ENCODE results near the gene CD200.

CD200 gene

GRCh38 chr3:112314649-112315048 lies 18.3 kb upstream of the CD200 start:
- no peaks in the 10 kb centered on the region for H3K27me3 ChIP-seq (ENCODE audit: control insufficient read depth in 1 of 2, insufficient read depth in 1 of 2, low read length in 2 of 2)
- H3K9me3 ChIP-seq (ENCODE audit: control insufficient read depth, low read length) = no peaks in the 10 kb centered on the region
- no peaks in the 10 kb centered on the region for H3K36me3 ChIP-seq (ENCODE audit: control insufficient read depth in 1 of 2, insufficient read depth in 2 of 2, low read depth in 1 of 2, low read length in 2 of 2)
- H3K4me3 ChIP-seq (ENCODE audit: insufficient read depth in 1 of 2, low read depth in 1 of 2, low read length in 2 of 2) = no peak overlapping the region
- H4K91ac ChIP-seq (ENCODE audit: low read length) = no peak overlapping the region
- H3K18ac ChIP-seq (ENCODE audit: low read depth in 1 of 2, low read length in 2 of 2) = no peak overlapping the region
- H2BK12ac ChIP-seq (ENCODE audit: low read length in 2 of 2) = no peak overlapping the region
- H3K23ac ChIP-seq (ENCODE audit: low read length in 2 of 2) = no peak overlapping the region
- H2BK120ac ChIP-seq (ENCODE audit: low read depth, low read length) = no peak overlapping the region
- 85% methylated on average over 2 of the region's 2 CpGs for WGBS
- no peak overlapping the region for H3K4me2 ChIP-seq (ENCODE audit: low read length, poor library complexity, severe bottlenecking)
- H2AFZ ChIP-seq (ENCODE audit: low read depth, low read length) = no peak overlapping the region
- no peak overlapping the region for H3K9ac ChIP-seq (ENCODE audit: low read length)
- H2BK5ac ChIP-seq (ENCODE audit: low read depth, low read length, poor library complexity, severe bottlenecking) = no peak overlapping the region
- H2BK15ac ChIP-seq (ENCODE audit: low read depth, poor library complexity, severe bottlenecking) = no peak overlapping the region
- H3K4ac ChIP-seq (ENCODE audit: low read depth in 1 of 2, low read length in 2 of 2) = no peak overlapping the region
- no peak overlapping the region for H3K27ac ChIP-seq (ENCODE audit: low read length, poor library complexity, severe bottlenecking)
- no peak overlapping the region for H3K14ac ChIP-seq (ENCODE audit: low read length in 2 of 2)
- H3K4me1 ChIP-seq (ENCODE audit: control insufficient read depth, insufficient read depth, low read depth, low read length) = no peaks in the 10 kb centered on the region
- DNase-seq = no peak
- no peak overlapping the region for H2AK5ac ChIP-seq (ENCODE audit: low read length, severe bottlenecking)
- no peak overlapping the region for H4K8ac ChIP-seq (ENCODE audit: low read length)
- H3K79me1 ChIP-seq (replicated peaks; ENCODE audit: low read length, poor library complexity, severe bottlenecking) = no peaks in the 10 kb centered on the region

GRCh38 chr3:112315791-112316190 lies 17.2 kb upstream of the CD200 start:
- H3K4me2 ChIP-seq (ENCODE audit: low read length, poor library complexity, severe bottlenecking) = no peak overlapping the region
- H2BK120ac ChIP-seq (ENCODE audit: low read depth, low read length) = no peak overlapping the region
- H3K14ac ChIP-seq (ENCODE audit: low read length in 2 of 2) = no peak overlapping the region
- H3K23ac ChIP-seq (ENCODE audit: low read length in 2 of 2) = no peak overlapping the region
- H4K8ac ChIP-seq (ENCODE audit: low read length) = no peak overlapping the region
- no peaks in the 10 kb centered on the region for H3K79me1 ChIP-seq (replicated peaks; ENCODE audit: low read length, poor library complexity, severe bottlenecking)
- no peaks in the 10 kb centered on the region for H3K27me3 ChIP-seq (ENCODE audit: control insufficient read depth in 1 of 2, insufficient read depth in 1 of 2, low read length in 2 of 2)
- no peak overlapping the region for H3K18ac ChIP-seq (ENCODE audit: low read depth in 1 of 2, low read length in 2 of 2)
- H3K9ac ChIP-seq (ENCODE audit: low read length) = no peak overlapping the region
- no peak overlapping the region for H2AFZ ChIP-seq (ENCODE audit: low read depth, low read length)
- no peak overlapping the region for H3K4me3 ChIP-seq (ENCODE audit: insufficient read depth in 1 of 2, low read depth in 1 of 2, low read length in 2 of 2)
- WGBS = 100% methylated on average over 1 of the region's 1 CpG
- H3K4me1 ChIP-seq (ENCODE audit: control insufficient read depth, insufficient read depth, low read depth, low read length) = no peaks in the 10 kb centered on the region
- H2BK15ac ChIP-seq (ENCODE audit: low read depth, poor library complexity, severe bottlenecking) = no peak overlapping the region
- DNase-seq = no peak
- no peak overlapping the region for H2BK12ac ChIP-seq (ENCODE audit: low read length in 2 of 2)
- no peak overlapping the region for H3K4ac ChIP-seq (ENCODE audit: low read depth in 1 of 2, low read length in 2 of 2)
- H2BK5ac ChIP-seq (ENCODE audit: low read depth, low read length, poor library complexity, severe bottlenecking) = no peak overlapping the region
- no peak overlapping the region for H2AK5ac ChIP-seq (ENCODE audit: low read length, severe bottlenecking)
- H4K91ac ChIP-seq (ENCODE audit: low read length) = no peak overlapping the region
- H3K27ac ChIP-seq (ENCODE audit: low read length, poor library complexity, severe bottlenecking) = no peak overlapping the region
- no peaks in the 10 kb centered on the region for H3K36me3 ChIP-seq (ENCODE audit: control insufficient read depth in 1 of 2, insufficient read depth in 2 of 2, low read depth in 1 of 2, low read length in 2 of 2)
- no peaks in the 10 kb centered on the region for H3K9me3 ChIP-seq (ENCODE audit: control insufficient read depth, low read length)

- Histone ChIP-seq H3K4me3 (ENCODE audit: insufficient read depth in 1 of 2, low read depth in 1 of 2, low read length in 2 of 2) (no peak overlapping the region), H2BK12ac (ENCODE audit: low read length in 2 of 2) (no peak overlapping the region), H3K9me3 (ENCODE audit: control insufficient read depth, low read length) (no peaks in the 10 kb centered on the region), H3K9ac (ENCODE audit: low read length) (no peak overlapping the region), H2BK15ac (ENCODE audit: low read depth, poor library complexity, severe bottlenecking) (no peak overlapping the region), H3K18ac (ENCODE audit: low read depth in 1 of 2, low read length in 2 of 2) (no peak overlapping the region), H3K4ac (ENCODE audit: low read depth in 1 of 2, low read length in 2 of 2) (no peak overlapping the region), H4K8ac (ENCODE audit: low read length) (no peak overlapping the region), H2AFZ (ENCODE audit: low read depth, low read length) (no peak overlapping the region), H3K27me3 (ENCODE audit: control insufficient read depth in 1 of 2, insufficient read depth in 1 of 2, low read length in 2 of 2) (no peaks in the 10 kb centered on the region), H2BK5ac (ENCODE audit: low read depth, low read length, poor library complexity, severe bottlenecking) (no peak overlapping the region), H3K23ac (ENCODE audit: low read length in 2 of 2) (no peak overlapping the region), H2AK5ac (ENCODE audit: low read length, severe bottlenecking) (no peak overlapping the region), H2BK120ac (ENCODE audit: low read depth, low read length) (no peak overlapping the region), H3K4me1 (ENCODE audit: control insufficient read depth, insufficient read depth, low read depth, low read length) (no peaks in the 10 kb centered on the region), H3K36me3 (ENCODE audit: control insufficient read depth in 1 of 2, insufficient read depth in 2 of 2, low read depth in 1 of 2, low read length in 2 of 2) (no peaks in the 10 kb centered on the region), H3K4me2 (ENCODE audit: low read length, poor library complexity, severe bottlenecking) (no peak overlapping the region), H3K27ac (ENCODE audit: low read length, poor library complexity, severe bottlenecking) (no peak overlapping the region), H4K91ac (ENCODE audit: low read length) (no peak overlapping the region), H3K14ac (ENCODE audit: low read length in 2 of 2) (no peak overlapping the region), H3K79me1 (replicated peaks; ENCODE audit: low read length, poor library complexity, severe bottlenecking) (no peaks in the 10 kb centered on the region)
- 50% methylated on average over 3 of the region's 4 CpGs for WGBS
- DNase-seq = no peak
Observed at GRCh38 chr3:112319516-112320276, 13.3 kb upstream of the CD200 start.

GRCh38 chr3:112320691-112321090 lies 12.3 kb upstream of the CD200 start:
- Histone ChIP-seq H3K9ac (ENCODE audit: low read length) (no peak overlapping the region), H3K14ac (ENCODE audit: low read length in 2 of 2) (no peak overlapping the region), H3K9me3 (ENCODE audit: control insufficient read depth, low read length) (no peaks in the 10 kb centered on the region), H3K4ac (ENCODE audit: low read depth in 1 of 2, low read length in 2 of 2) (no peak overlapping the region), H3K4me3 (ENCODE audit: insufficient read depth in 1 of 2, low read depth in 1 of 2, low read length in 2 of 2) (no peak overlapping the region), H3K23ac (ENCODE audit: low read length in 2 of 2) (no peak overlapping the region), H4K91ac (ENCODE audit: low read length) (no peak overlapping the region), H3K4me2 (ENCODE audit: low read length, poor library complexity, severe bottlenecking) (no peak overlapping the region), H2BK120ac (ENCODE audit: low read depth, low read length) (no peak overlapping the region), H4K8ac (ENCODE audit: low read length) (no peak overlapping the region), H3K18ac (ENCODE audit: low read depth in 1 of 2, low read length in 2 of 2) (no peak overlapping the region), H3K36me3 (ENCODE audit: control insufficient read depth in 1 of 2, insufficient read depth in 2 of 2, low read depth in 1 of 2, low read length in 2 of 2) (no peaks in the 10 kb centered on the region), H3K4me1 (ENCODE audit: control insufficient read depth, insufficient read depth, low read depth, low read length) (no peaks in the 10 kb centered on the region), H3K27ac (ENCODE audit: low read length, poor library complexity, severe bottlenecking) (no peak overlapping the region), H2AFZ (ENCODE audit: low read depth, low read length) (no peak overlapping the region), H2AK5ac (ENCODE audit: low read length, severe bottlenecking) (no peak overlapping the region), H3K27me3 (ENCODE audit: control insufficient read depth in 1 of 2, insufficient read depth in 1 of 2, low read length in 2 of 2) (no peaks in the 10 kb centered on the region), H3K79me1 (replicated peaks; ENCODE audit: low read length, poor library complexity, severe bottlenecking) (no peaks in the 10 kb centered on the region), H2BK15ac (ENCODE audit: low read depth, poor library complexity, severe bottlenecking) (no peak overlapping the region), H2BK12ac (ENCODE audit: low read length in 2 of 2) (no peak overlapping the region), H2BK5ac (ENCODE audit: low read depth, low read length, poor library complexity, severe bottlenecking) (no peak overlapping the region)
- no peak for DNase-seq
- 92% methylated on average over 1 of the region's 1 CpG for WGBS

Measured in mesenchymal stem cell (in vitro differentiated cells and primary cell).